GM03348 (cell line): ENCODE results near the gene ZNF837.
"Not testable (repeated sequence)": the region's sequence is repeated elsewhere in the genome, so short reads cannot be mapped to it uniquely, and the experiment has no call there.

Experiments
- DNase-seq: peaks from one replicate; pipeline ENCODE4 v3.0.0; 2012; ENCODE audit warnings: low spot score

Gene ZNF837

GRCh38 chr19:58380662-58381459 is at the start of gene ZNF837:
Gene ZNF837 (minus strand): TSS chr19:58381030. CDS start chr19:58369332, 11,698 bp downstream.
- peak; percentile 96 for DNase-seq

DNA sequence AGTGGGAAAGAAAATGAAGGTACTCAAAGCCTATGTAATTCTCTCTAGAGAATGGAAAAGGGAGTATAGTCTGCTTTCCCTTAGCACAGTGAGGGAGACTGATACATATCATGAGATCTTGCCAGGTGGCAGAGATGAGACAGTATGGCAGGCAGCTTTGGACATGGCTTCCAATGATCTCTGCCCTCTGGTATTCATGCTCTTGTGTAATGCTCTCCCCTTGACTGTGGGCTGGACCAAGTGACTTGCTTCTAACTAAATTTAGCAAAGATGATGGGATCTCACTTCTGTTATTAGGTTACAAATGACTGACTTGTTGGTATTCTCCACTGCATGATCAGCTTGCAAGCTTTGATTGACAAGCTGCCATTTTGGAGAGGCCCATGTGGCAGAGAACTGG is 48.9 kb upstream of the ZNF837 start:
- DNase-seq, result no peak

GRCh38 chr19:58428617-58429016 is 47.8 kb upstream of the ZNF837 start:
- DNase-seq, result no peak

GRCh38 chr19:58417071-58417470 is 36.2 kb upstream of the ZNF837 start:
- DNase-seq, result no peak

DNA sequence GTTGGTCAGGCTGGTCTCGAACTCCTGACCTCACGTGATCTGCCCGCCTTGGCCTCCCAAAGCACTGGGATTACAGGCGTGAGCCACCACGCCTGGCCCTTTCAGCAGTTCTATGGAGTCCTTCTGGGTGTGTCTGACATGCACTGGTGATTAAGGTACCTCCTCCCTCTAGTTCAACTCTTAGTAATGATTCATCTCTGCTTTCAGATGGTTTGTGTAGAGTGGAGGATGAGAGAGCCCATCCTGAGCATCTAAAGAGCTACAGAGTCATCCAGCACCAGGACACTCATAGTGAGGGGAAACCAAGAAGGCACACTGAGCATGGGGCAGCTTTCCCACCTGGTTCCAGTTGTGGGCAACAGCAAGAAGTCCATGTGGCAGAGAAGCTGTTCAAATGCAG is 35.8 kb upstream of the ZNF837 start:
- no peak for DNase-seq

GRCh38 chr19:58409010-58409790 is 28.4 kb upstream of the ZNF837 start:
- DNase-seq, result peak; percentile 40

- peak; percentile 96 for DNase-seq
Measured at GRCh38 chr19:58408152-58409009, 27.6 kb upstream of the ZNF837 start, which contains the start of gene ZNF584. Gene ZNF584 (plus strand): TSS chr19:58408649. CDS start chr19:58409148, 499 bp downstream.

GRCh38 chr19:58407658-58408151 is 26.9 kb upstream of the ZNF837 start:
- DNase-seq, result no peak

DNA sequence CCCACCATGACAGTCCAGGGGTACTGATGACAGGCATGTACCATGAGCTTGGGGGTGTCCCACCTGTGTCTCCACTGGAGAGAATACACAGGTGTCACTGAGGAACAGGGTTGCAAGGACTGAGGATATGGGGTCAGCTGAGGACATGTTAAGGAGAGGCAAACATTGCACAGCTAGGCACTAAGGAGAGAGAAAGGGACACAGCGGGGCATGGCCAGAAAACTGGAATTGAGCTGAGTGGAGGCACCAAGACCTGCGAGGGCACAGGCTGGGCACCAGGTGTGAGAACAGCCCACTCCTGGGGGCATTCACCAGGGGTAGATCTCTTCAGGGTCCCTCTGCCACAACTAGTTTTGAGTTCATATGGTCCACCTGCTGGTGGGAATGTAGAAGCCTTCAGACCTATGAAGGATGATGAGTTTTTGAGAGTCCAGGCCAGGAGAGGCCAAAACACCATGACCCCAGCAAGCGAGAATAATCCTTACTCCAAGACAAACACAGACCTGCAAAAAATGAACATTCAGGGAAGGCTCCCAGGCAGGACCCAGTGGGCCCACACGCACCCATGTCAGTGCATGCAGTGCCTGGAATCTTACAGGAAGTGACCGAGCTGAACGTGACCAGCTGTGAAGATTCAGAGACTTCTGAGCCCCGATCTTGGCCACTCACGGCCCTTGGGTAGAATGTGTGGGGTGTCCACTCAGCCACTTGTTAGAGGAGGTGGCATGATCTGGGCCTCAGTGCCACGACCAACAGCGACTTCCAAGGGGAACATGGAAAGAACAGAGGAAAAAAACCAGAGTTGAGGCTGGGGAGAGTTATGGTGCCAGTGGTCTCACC is 26.2 kb upstream of the ZNF837 start:
- DNase-seq, result no peak

- DNase-seq, result not testable (repeated sequence)
Measured at GRCh38 chr19:58403920-58404478, 23.2 kb upstream of the ZNF837 start.

- DNase-seq, result no peak
Measured at GRCh38 chr19:58401840-58402421, 21.1 kb upstream of the ZNF837 start.

GRCh38 chr19:58400916-58401839 is 20.3 kb upstream of the ZNF837 start:
- DNase-seq, result peak; percentile 99

DNA sequence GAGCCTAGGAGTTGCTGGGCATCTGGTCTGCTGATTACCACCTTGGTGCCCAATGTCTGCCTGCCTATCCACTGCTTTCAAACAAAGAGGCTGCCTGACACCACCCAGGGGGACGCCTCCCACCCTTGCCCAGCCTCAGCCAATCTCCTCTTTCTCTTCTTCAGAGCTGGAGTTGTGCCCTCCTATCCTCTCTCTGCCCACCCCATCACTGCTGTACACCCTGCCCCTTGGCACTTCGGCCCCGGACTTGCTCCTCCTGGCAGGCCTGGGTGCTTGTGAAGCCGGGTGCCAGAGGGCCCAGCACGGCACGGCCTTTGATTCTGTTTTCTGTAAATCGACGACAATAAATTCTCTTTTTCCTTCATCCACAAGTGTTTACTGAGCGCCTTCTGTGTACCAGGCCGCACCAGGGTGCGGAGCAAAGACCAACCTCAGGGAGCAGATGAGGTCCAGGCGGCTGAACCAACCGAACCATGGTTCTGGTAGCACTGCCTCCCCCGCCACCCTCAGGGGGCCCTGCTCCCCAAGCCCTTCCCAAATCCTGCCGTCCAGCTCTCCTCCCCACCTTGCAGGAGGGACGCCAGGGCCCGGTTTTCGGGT is 19.6 kb upstream of the ZNF837 start:
- peak; percentile 37 for DNase-seq

GRCh38 chr19:58399903-58400302 is 19.1 kb upstream of the ZNF837 start:
- DNase-seq, result no peak

GRCh38 chr19:58398545-58398944 is 17.7 kb upstream of the ZNF837 start:
- DNase-seq, result no peak

DNA sequence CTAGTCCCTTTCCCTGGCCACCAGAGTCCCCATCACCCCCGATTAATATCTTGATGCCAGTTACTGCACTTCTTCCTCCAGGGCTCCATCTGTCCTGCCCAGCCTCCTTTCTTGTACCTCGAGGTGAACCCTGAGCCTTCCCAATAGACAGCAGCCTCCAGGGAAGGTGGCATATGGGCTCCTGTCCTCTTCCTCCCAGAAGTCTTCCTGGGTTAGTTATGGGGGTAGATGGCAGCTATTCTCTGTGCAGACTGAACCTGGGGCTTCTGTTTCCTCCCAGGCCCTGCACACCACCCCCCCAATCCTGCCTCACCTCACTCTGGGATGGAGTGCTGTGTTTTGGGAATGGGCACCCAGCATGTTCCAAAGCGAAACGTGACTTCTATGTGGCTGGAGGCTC is 17.3 kb upstream of the ZNF837 start:
- DNase-seq, result no peak

GRCh38 chr19:58397533-58398037 is 16.8 kb upstream of the ZNF837 start:
- no peak for DNase-seq

GRCh38 chr19:58396691-58397532 is 16.1 kb upstream of the ZNF837 start:
- no peak for DNase-seq
